GM19193 (cell line): Measurements from ENCODE around the gene CEP170B.

Source experiments
- POLR2A ChIP-seq: IDR thresholded peaks from 4 replicates; pipeline ENCODE4 v1.6.1; 2011; ENCODE audit not compliant: insufficient read depth, insufficient read length; ENCODE audit errors: extremely low read depth

The CEP170B gene

DNA sequence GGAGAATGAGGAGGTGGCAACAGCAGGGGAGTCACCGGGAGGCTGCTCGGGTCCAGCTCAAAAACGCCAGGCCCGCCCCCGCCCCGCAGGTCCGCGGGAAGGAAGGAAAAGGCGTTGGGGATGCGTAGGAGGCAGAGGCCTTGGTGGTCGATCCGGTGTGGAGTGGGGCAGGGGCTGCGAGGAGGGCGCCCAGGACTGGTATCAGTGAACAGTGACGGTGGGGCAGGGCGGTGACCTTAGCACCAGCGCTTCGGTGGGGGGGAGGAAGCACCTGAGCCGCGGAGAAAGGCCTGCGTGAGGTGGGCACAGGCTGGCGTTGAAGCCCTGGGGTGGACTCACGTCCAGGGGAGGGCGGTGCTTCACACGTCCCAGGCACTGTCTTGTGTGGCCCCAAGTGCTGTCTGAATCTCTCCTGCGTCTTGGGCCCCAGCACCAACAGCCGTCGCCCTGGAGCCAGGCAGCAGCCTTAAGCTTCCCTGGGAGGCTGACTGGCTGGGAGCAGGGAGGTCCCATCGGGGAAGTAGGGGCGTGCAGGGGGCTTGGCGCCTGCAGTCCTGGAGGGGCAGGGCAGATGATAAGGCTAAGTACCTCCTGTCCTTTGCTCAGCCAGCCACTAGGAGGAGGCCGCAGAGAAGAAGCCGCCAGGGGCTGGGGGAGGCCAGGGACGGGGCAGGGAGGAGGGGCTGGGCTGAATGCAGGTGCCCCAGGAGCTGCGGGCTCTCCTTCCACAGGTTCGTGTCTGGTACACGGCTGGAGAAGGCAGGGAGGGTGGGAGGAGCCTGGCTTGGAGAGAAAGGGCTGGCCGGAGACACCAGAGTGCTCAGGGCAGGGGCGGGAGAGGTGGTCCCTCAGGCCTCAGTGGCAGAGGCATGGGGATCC is 37.7 kb upstream of the CEP170B start:
- TF ChIP-seq POLR2A: no peak

DNA sequence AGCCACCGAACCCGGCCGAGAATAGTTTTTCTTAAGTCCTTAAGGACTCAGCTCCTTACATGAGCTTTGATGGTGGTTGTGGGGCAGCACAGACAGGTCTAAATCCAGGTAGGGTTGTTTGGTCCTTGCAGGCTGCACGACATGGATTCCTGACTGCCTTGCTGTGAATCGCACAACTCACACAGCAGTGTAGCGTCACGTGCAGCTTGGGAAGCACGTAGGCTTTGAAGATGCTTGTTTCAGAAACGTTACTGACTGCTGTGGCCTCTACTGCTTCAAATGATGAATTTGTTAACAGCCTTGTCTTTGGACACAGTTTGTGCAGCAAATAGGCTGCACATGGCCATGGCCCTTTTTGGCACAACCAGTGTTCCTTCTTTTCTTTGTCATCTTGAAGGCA is 34.3 kb upstream of the CEP170B start:
- TF ChIP-seq POLR2A: no peak

- no peak for TF ChIP-seq POLR2A
Measured at GRCh38 chr14:104841730-104842129, 23.3 kb upstream of the CEP170B start.

- no peak for TF ChIP-seq POLR2A
Measured at GRCh38 chr14:104843006-104843405, 22.1 kb upstream of the CEP170B start.

- TF ChIP-seq POLR2A: no peak
Measured at GRCh38 chr14:104843442-104844305, 21.4 kb upstream of the CEP170B start.

GRCh38 chr14:104844306-104845032 is 20.6 kb upstream of the CEP170B start:
- no peak for TF ChIP-seq POLR2A

- TF ChIP-seq POLR2A: no peak
Measured at GRCh38 chr14:104845033-104845666, 19.9 kb upstream of the CEP170B start.

GRCh38 chr14:104845834-104846441 is 19.1 kb upstream of the CEP170B start:
- no peak for TF ChIP-seq POLR2A

DNA sequence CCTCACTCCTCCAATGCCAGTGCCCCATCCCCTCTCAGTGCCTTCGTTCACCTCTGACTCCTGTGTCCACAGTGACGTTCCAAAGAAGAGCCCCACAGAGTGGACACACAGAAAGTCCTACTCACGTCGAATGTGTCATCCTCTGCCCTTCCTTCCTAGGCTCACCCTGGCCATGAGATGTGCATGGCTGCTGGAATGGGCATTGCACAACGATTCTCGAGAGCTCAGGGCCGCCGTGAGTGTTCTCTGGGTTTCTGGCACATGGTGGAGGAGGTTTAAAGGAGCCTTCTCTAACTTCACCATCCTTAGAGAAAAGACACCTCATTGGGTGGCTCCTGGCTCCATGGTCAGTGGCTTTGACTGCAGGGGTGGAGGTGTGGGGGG is 12.8 kb upstream of the CEP170B start:
- no peak for TF ChIP-seq POLR2A

DNA sequence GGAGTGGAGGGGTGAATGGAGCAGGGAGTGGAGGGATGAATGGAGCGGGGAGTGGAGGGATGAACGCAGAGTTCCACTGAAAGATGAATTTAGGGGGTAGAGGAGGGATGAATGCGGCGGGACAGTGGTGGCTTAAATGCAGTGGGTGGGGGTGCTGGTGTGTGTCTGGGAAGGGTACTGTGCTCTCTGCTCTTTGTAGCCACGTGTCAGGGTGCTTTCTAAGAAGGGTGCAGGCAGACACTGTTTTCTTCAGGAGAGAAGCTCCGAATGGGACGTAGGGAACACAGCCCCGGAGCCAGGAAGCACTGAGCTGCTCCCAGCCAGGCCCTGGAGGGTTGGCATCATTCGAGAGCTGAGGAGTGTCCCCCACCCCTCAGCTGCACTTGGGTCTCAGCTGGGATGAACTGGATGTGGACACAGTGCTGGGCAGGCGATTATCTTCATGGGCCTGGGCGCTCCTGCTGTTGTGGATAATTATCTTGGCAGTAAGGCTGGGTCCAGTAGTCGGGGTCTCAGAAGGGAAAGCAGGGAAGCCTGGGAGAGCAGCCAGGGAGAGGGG is 9.5 kb upstream of the CEP170B start:
- no peak for TF ChIP-seq POLR2A

- TF ChIP-seq POLR2A: no peak
Measured at GRCh38 chr14:104856157-104856868, 8.8 kb upstream of the CEP170B start.

DNA sequence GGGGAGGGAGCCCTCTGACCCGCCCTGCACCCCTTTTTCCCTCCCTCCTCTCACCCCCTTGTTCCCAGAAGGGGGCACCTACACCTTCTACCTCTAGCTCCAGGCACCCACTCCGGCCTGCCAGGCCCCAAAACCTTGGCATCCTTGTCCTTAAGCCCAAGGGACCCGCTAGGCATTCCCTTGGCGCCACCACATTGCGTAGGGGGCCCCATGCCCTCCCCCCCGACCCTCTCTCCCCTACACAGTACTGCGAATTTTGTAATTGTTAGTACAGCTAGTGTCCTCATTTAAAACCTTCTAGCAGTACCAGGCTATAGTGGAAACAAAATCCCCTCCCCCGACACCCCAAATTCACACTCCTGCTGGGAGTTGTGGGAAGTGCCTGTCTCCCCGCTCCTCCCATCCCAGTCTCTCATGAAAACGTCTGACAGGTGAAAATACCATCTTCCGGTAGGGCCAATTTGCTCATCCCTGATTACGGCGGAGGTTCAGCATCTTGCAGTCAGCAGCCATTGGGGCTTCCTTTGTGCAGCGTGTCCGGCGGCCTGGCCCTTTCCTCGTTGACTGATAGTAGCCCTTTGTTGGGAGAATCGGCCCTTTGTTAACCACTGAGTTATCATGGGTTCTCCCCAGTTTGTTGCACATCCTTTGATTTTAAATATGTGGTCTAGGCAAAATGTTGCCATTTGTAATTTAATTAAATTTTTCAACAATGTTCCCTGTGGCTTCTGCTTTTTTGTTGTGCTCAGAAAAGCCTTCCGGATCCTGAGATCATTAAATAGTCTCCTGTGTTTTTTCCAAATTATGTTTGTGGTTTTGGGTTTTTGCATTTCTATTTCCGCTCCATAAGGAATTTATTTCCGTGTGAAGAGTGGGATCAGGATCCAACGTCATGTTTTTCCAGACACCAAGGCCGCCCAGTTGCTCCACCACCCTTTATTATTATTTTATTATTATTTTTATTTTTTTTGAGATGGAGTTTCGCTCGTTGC is 7.9 kb upstream of the CEP170B start:
- no peak for TF ChIP-seq POLR2A
